GM18873 (cell line): ENCODE results near the gene NUP85.
"Not testable (repeated sequence)": the region's sequence is repeated elsewhere in the genome, so short reads cannot be mapped to it uniquely, and the experiment has no call there.

Source experiments
- ATAC-seq: cut with Tn5 transposase; IDR thresholded peaks from one replicate; pipeline ENCODE4 v1.9.1; 2021; ENCODE audit warnings: mild to moderate bottlenecking, moderate library complexity, moderate number of reproducible peaks; ENCODE audit not compliant: unreplicated experiment, low FRiP score

The NUP85 gene

DNA sequence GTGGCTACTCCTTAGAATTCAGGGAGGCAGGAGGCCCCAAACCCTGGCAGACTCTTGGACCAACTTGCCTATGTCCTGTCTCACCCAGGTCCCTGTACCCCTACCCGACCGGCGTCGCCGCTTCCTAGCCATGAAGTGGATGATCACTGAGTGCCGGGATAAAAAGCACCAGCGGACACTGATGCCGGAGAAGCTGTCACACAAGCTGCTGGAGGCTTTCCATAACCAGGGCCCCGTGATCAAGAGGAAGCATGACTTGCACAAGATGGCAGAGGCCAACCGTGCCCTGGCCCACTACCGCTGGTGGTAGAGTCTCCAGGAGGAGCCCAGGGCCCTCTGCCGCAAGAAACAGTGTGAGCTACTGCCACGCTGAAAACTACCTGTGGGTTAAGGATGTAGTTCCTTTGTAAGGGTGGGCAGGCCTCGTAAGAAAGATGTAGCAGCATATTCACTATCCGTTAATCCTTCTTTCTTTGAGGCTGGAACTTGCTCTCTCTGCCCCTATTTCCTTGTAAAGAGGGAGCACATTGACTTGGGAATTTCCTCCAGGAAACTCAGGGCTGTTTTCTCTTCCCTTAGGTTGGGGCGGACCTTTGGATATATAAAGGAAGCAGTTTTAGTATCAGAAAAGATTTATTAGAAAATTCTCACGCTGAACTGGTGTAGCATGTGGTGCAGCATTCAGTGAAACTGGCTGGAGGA lies 60.3 kb downstream of the NUP85 start:
- ATAC-seq = no peak

GRCh38 chr17:75266316-75267152 lies 61.1 kb downstream of the NUP85 start:
- ATAC-seq = no peak

DNA sequence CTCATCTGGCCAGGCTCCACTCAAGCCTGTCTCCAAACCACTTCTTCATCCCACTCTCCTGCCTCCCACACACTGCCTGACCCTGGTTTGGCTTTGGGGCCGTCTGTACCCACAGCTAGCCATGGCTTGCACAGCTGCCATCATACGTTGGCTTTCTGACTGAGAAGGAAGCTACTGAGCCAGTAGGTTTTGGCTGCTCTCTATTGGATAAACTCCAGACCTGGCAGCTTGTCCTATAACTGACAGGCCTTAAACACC lies 61.6 kb downstream of the NUP85 start:
- no peak for ATAC-seq

GRCh38 chr17:75267411-75268232 lies 62.1 kb downstream of the NUP85 start:
- no peak for ATAC-seq

DNA sequence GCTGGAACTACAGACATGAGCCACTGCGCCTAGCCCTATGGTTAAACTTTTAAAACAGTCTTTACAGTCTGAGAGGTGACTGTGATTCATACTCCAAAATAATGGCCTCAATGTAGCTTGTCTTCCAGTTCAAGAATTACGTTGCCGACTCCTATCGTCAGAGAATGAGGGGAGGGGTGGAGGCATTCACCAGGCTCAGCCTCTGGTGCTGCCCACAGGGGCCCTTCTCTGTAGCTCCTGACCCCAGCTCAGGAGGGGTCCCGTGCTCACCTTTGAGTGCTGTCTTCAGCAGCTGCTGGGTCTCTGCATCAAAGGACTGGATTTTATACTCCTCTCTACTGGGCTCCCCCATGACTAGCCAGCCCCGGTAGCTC lies 64.4 kb downstream of the NUP85 start:
- no peak for ATAC-seq

- peak; percentile 22 for ATAC-seq
These were observed 64.9 kb downstream of the NUP85 start for GRCh38 chr17:75270218-75270965.

GRCh38 chr17:75270966-75271232 lies 65.4 kb downstream of the NUP85 start, which contains the start of gene MIF4GD:
TSS of gene MIF4GD (minus strand) at chr17:75271231. CDS start at chr17:75270195, 1,036 bp downstream.
- no peak for ATAC-seq

- peak; percentile 39 for ATAC-seq
These were observed 65.9 kb downstream of the NUP85 start for GRCh38 chr17:75271233-75271954.

- ATAC-seq = no peak
These were observed 66.7 kb downstream of the NUP85 start for GRCh38 chr17:75271955-75272847.

- ATAC-seq = no peak
These were observed 67.3 kb downstream of the NUP85 start for GRCh38 chr17:75272848-75273184.

- no peak for ATAC-seq
These were observed 68.7 kb downstream of the NUP85 start for GRCh38 chr17:75273977-75274708.

GRCh38 chr17:75277664-75278071 lies 72.2 kb downstream of the NUP85 start:
- no peak for ATAC-seq

GRCh38 chr17:75280189-75280588 lies 74.7 kb downstream of the NUP85 start:
- not testable (repeated sequence) for ATAC-seq

- ATAC-seq = no peak
These were observed 79.6 kb downstream of the NUP85 start for GRCh38 chr17:75285123-75285522.
